A673 (cell line): ENCODE results near the gene LSM3. TPM values are rescaled to one million over a fixed set of nuclear protein-coding genes. Genes with fewer than 3 reads are reported as not detected.
A peak's percentile ranks its signal among the peaks of the same experiment; 100 is the strongest.

ENCODE experiments used
- BruUV-seq: library from RNA; stranded (reverse); fragments of 400-500 nt; replicated peaks from 2 replicates; lab custom pipeline; 2021; lab: Mats Ljungman, UMichigan
- CTCF ChIA-PET: fragments of 300-600 bp; sonication (Branson Sonifier 250); formaldehyde crosslinking; loops from one replicate; lab custom pipeline; 2022; ENCODE audit warnings: antibody characterized with exemption; lab: Charles Lee
- POLR2A ChIA-PET: fragments of 300-600 bp; sonication (Branson Sonifier 250); formaldehyde crosslinking; loops from one replicate; lab custom pipeline; 2022; ENCODE audit warnings: antibody characterized with exemption; ENCODE audit not compliant: low non-redundant PET; lab: Charles Lee
- DNase-seq: peaks from one replicate; pipeline ENCODE4 v3.0.0-alpha.2; 2015; ENCODE audit warnings: low spot score
- H3K27ac ChIP-seq: fragments of 200-600 bp; sonication (generic); 2 replicates; pipeline ENCODE4 v1.5.1; 2016; ENCODE audit warnings: mixed run types, low read depth, mild to moderate bottlenecking, mixed read lengths, antibody characterized with exemption, low read length; ENCODE audit not compliant: poor library complexity, severe bottlenecking
- H3K27me3 ChIP-seq: fragments of 200-600 bp; sonication (generic); replicated peaks from 2 replicates; pipeline ENCODE4 v1.6.1; 2017; ENCODE audit warnings: mixed run types, low read depth, mild to moderate bottlenecking, mixed read lengths, antibody characterized with exemption, low read length; ENCODE audit not compliant: insufficient read depth, poor library complexity
- H3K36me3 ChIP-seq: fragments of 200-600 bp; sonication (generic); 2 replicates; pipeline ENCODE4 v1.6.1; 2016; ENCODE audit warnings: mixed run types, mild to moderate bottlenecking, mixed read lengths, antibody characterized with exemption, low read length; ENCODE audit not compliant: insufficient read depth, poor library complexity, severe bottlenecking
- H3K4me1 ChIP-seq: fragments of 200-600 bp; sonication (generic); 2 replicates; pipeline ENCODE4 v1.6.1; 2017; ENCODE audit warnings: mixed run types, mild to moderate bottlenecking, mixed read lengths, antibody characterized with exemption, low read length; ENCODE audit not compliant: insufficient read depth, poor library complexity, severe bottlenecking
- H3K4me3 ChIP-seq: fragments of 200-600 bp; sonication (generic); 2 replicates; pipeline ENCODE4 v1.5.1; 2016; ENCODE audit warnings: low read depth, mixed run types, mild to moderate bottlenecking, mixed read lengths, low read length; ENCODE audit not compliant: poor library complexity, severe bottlenecking
- H3K9me3 ChIP-seq: fragments of 200-600 bp; sonication (generic); 2 replicates; pipeline ENCODE4 v1.6.1; 2016; ENCODE audit warnings: mixed run types, low read depth, mild to moderate bottlenecking, mixed read lengths, antibody characterized with exemption, low read length; ENCODE audit not compliant: poor library complexity, severe bottlenecking
- EZH2 ChIP-seq: fragments of 200-600 bp; sonication (generic); IDR thresholded peaks from 2 replicates; pipeline ENCODE4 v1.6.1; 2017; ENCODE audit warnings: borderline replicate concordance, low read depth, mild to moderate bottlenecking, mixed read lengths, antibody characterized with exemption, low read length; ENCODE audit not compliant: poor library complexity, severe bottlenecking
- intact Hi-C: fragments of 100-400 bp; cut with micrococcal nuclease; formaldehyde crosslinking; loops from one replicate; pipeline ENCODE4 v1.10.0; 2022; ENCODE audit not compliant: unreplicated experiment
- total RNA-seq: library from RNA; stranded (reverse); gene quantifications from 2 replicates; pipeline ENCODE4 v1.2.3, GENCODE V29; 2021
- TF ChIP-seq, protein P1 (sequence below): fragments of 300-800, 200-600 bp; sonication (generic); conservative IDR thresholded peaks from 2 replicates; pipeline ENCODE4 v1.5.1; 2017; ENCODE audit warnings: low read depth, mild to moderate bottlenecking, antibody characterized with exemption, low read length, moderate library complexity, mixed read lengths

Gene LSM3
- total RNA-seq, 1 experiment from 2014 or later, result 29.4 TPM

DNA sequence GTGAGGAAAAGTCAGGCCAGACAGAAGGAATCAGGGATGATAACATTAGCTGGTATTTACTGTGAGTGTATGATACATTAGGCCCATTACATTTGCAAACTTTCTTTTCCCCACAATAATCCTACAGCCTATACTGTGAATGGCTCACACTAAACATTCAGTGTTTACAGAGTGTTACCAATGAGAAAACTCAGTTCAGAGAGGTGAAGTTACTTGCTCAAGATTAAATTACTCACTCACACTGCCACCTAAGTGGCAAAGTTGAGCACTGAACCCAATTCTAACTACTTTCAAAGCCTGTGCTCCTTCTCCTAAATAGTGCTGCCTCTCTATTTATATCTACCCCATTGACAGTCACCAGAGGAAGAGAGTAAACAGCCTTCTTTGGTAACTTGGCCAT, 8.7 kb upstream of the LSM3 start:
- BruUV-seq, result TSS peak; percentile 62
- Histone ChIP-seq H3K4me1 (peaks cover 24% of the 10 kb centered on the region), H3K27ac (peak overlapping the region; percentile 84), H3K36me3 (peaks cover 68% of the 10 kb centered on the region), H3K9me3 (no peaks in the 10 kb centered on the region), H3K4me3 (no peak overlapping the region), H3K27me3 (no peaks in the 10 kb centered on the region)
- no peak for DNase-seq
- ChIA-PET CTCF (no interaction called here), POLR2A (interaction anchor here (0.6 kb wide), 1 partner anchor 59 kb away, joined by 3 read pairs; no protein-coding TSS in a partner anchor)
- intact Hi-C loops, result loop anchor here (10.0 kb wide), 1 partner anchor 775 kb away; the partner anchor contains the start of gene NR2C2
- no peak for TF ChIP-seq EZH2
- TF ChIP-seq, protein P1, sequence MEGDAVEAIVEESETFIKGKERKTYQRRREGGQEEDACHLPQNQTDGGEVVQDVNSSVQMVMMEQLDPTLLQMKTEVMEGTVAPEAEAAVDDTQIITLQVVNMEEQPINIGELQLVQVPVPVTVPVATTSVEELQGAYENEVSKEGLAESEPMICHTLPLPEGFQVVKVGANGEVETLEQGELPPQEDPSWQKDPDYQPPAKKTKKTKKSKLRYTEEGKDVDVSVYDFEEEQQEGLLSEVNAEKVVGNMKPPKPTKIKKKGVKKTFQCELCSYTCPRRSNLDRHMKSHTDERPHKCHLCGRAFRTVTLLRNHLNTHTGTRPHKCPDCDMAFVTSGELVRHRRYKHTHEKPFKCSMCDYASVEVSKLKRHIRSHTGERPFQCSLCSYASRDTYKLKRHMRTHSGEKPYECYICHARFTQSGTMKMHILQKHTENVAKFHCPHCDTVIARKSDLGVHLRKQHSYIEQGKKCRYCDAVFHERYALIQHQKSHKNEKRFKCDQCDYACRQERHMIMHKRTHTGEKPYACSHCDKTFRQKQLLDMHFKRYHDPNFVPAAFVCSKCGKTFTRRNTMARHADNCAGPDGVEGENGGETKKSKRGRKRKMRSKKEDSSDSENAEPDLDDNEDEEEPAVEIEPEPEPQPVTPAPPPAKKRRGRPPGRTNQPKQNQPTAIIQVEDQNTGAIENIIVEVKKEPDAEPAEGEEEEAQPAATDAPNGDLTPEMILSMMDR, result no peak

DNA sequence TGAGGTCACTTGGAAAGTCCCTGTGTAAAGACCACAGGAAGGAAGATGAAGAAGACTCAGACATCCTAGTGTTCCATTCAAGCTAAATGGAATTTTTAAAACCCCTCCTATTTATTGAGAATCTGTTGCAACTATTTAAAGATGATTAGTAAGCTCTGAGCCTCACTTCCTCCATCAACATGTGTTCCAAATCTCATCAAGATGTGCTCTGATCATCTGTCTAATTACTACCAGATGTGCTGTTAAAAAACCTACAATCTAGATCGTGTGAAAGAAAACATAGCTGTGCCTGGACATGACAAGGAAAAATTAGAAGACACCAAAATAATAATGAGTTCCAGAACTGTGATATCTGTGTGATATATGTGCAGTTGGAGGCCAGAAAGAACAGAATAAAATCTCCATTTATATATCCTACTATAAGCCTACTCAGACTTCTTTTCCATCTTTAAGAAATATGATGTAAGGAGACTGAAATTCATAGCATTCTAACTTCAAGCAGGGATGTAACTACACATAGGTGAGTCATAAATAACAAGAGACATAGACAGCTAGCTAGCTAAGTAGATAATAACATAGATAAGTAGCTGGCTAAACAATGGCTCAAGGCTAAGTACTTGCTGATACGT, 8.0 kb upstream of the LSM3 start:
- no TSS peak for BruUV-seq
- no peak for TF ChIP-seq EZH2
- POLR2A ChIA-PET, result interaction anchor here (0.6 to 0.7 kb wide), 2 partner anchors 46 to 59 kb away, joined by 3 to 4 read pairs; partner anchors contain the start of genes CHCHD4 and TMEM43

DNA sequence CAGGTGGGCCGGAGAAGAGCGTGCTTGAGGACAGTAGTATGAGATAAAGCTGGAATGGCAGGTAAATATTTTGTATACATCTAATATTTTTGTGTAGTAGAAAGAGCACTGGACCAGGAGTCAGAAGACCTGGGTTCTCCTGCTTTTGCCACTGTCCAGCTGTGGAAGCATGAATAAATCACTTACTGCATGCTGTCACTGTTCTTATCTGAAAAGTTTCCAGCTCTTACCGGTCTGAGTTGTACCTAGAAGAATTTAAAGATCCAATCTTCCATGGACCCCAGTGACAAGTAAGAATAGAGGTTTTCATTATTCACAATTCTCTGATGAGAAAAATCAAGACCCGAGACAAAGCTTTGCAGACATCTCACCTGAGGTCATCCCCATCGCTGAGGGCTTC, 6.1 kb upstream of the LSM3 start:
- CTCF ChIA-PET, result no interaction called here
- Histone ChIP-seq H3K27ac (peak overlapping the region; percentile 84), H3K36me3 (peaks cover 52% of the 10 kb centered on the region), H3K9me3 (no peaks in the 10 kb centered on the region), H3K27me3 (no peaks in the 10 kb centered on the region), H3K4me1 (peaks cover 31% of the 10 kb centered on the region), H3K4me3 (no peak overlapping the region)
- TF ChIP-seq, protein P1, result no peak
- TF ChIP-seq EZH2, result no peak
- no peak for DNase-seq
- intact Hi-C loops, result loop anchor here (10.0 kb wide), 1 partner anchor 772 kb away; the partner anchor contains the start of gene NR2C2
- BruUV-seq, result no TSS peak
- POLR2A ChIA-PET, result no interaction called here

More for the DNA sequence above, 8.0 kb upstream of the LSM3 start:
- intact Hi-C loops, result loop anchor here (10.0 kb wide), 1 partner anchor 774 kb away; the partner anchor contains the start of gene NR2C2
- H3K27ac ChIP-seq, result peak overlapping the region; percentile 84
- H3K9me3 ChIP-seq, result no peaks in the 10 kb centered on the region
- no peaks in the 10 kb centered on the region for H3K27me3 ChIP-seq
- CTCF ChIA-PET, result interaction anchor here (0.6 kb wide), 1 partner anchor 274 kb away, joined by 3 read pairs; no protein-coding TSS in a partner anchor
- peaks cover 60% of the 10 kb centered on the region for H3K36me3 ChIP-seq
- H3K4me3 ChIP-seq, result no peak overlapping the region
- peak; percentile 62 for DNase-seq
- peaks cover 24% of the 10 kb centered on the region for H3K4me1 ChIP-seq
